Activated CD4-positive, alpha-beta T cell treated with anti-CD3 and anti-CD28 coated beads for 36 hours (primary cell): ENCODE results near the gene MIS12. TPM values are rescaled to one million over a fixed set of nuclear protein-coding genes. Genes with fewer than 3 reads are reported as not detected.
A peak's percentile ranks its signal among the peaks of the same experiment; 100 is the strongest.

Source experiments
- ATAC-seq: fragments of 200-7000 bp; cut with Tn5 transposase; one replicate; pipeline ENCODE4 v1.10.0; 2021; ENCODE audit warnings: mild to moderate bottlenecking, moderate library complexity
- CTCF ChIA-PET: fragments of 350-600 bp; sonication (Branson Sonifier 250); formaldehyde crosslinking; loops from one replicate; lab custom pipeline; 2021; ENCODE audit warnings: antibody characterized with exemption; lab: Charles Lee
- POLR2A ChIA-PET: fragments of 350-600 bp; sonication (Branson Sonifier 250); formaldehyde crosslinking; loops from one replicate; lab custom pipeline; 2021; ENCODE audit warnings: antibody characterized with exemption, inconsistent platforms; lab: Charles Lee
- DNase-seq: peaks from one replicate; pipeline ENCODE4 v3.0.0-alpha.2; 2020
- H3K27ac Mint-ChIP-seq: one replicate; pipeline ENCODE4 v1.8.0; 2021; ENCODE audit warnings: mixed read lengths
- H3K27me3 Mint-ChIP-seq: one replicate; pipeline ENCODE4 v1.8.0; 2021; ENCODE audit warnings: mixed read lengths
- H3K36me3 Mint-ChIP-seq: one replicate; pipeline ENCODE4 v1.8.0; 2021; ENCODE audit warnings: low read depth, mixed read lengths
- H3K4me1 Mint-ChIP-seq: one replicate; pipeline ENCODE4 v1.8.0; 2021; ENCODE audit warnings: mixed read lengths
- H3K4me3 Mint-ChIP-seq: one replicate; pipeline ENCODE4 v1.8.0; 2021; ENCODE audit warnings: mild to moderate bottlenecking, moderate library complexity, mixed read lengths
- H3K9me3 Mint-ChIP-seq: one replicate; pipeline ENCODE4 v1.8.0; 2021; ENCODE audit warnings: low read depth, mixed read lengths
- intact Hi-C, 2 experiments: fragments of 100-400 bp; cut with DNase I in 1 of 2; cut with micrococcal nuclease in 1 of 2; formaldehyde crosslinking; loops; one replicate each; pipeline versions ENCODE4 v1.14.2 to v1.15.1; 2022 to 2024; cut with DNase I, micrococcal nuclease
- total RNA-seq, 2 experiments: library from RNA; stranded (reverse); gene quantifications; one replicate each; pipeline ENCODE4 v1.2.3, GENCODE V29; 2021

The MIS12 gene
- total RNA-seq, 2 experiments from 2014 or later, result 29.4 to 34.4 TPM

DNA sequence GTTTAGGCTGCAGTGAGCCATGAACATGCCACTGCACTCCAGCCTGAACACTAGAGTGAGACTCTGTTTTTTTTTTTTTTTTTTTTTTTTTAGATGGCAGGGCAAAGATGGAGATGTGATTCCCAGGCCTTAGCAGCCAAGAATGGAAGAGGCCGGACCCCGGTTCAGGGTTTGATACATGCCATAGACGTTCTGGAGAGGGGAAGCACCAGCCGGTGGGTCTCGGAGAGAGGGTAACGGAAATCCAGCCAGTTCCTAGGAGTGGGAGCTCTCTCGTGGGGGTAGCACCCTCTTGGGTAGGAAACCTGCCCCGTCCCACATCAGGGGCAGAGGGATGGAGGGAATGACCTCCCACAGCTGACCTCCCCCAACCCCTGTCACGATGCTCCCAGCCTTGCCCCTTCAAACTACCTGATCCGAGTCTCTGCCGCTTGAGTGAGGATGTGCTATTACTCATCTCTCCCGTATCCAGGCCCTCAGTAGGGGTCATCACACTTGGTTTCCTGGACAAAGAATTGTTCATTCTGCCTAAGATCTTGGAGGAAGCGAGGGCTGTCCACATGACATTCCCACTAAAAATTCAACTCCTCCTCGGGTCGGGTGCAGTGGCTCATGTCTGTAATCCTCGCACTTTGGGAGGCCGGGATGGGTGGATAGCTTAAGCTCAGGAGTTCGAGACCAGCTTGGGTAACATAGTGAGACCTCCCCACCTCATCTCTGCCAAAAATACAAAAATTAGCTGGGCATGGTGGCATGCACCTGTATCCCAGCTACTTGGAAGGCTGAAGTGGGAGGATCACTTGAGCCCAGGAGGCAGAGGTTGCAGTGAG is 47.3 kb downstream of the MIS12 start:
- H3K27me3 Mint-ChIP-seq, result no peaks in the 10 kb centered on the region
- intact Hi-C loops, result no loop called here
- ChIA-PET CTCF (no interaction called here), POLR2A (interaction anchor here (0.8 kb wide), 1 partner anchor 11 kb away, joined by 4 read pairs; no protein-coding TSS in a partner anchor)
- H3K4me3 Mint-ChIP-seq, result no peak overlapping the region
- H3K36me3 Mint-ChIP-seq, result peaks cover 21% of the 10 kb centered on the region
- H3K4me1 Mint-ChIP-seq, result no peaks in the 10 kb centered on the region
- no peak overlapping the region for H3K27ac Mint-ChIP-seq
- DNase-seq (no peak), ATAC-seq (no peak)
- no peaks in the 10 kb centered on the region for H3K9me3 Mint-ChIP-seq

DNA sequence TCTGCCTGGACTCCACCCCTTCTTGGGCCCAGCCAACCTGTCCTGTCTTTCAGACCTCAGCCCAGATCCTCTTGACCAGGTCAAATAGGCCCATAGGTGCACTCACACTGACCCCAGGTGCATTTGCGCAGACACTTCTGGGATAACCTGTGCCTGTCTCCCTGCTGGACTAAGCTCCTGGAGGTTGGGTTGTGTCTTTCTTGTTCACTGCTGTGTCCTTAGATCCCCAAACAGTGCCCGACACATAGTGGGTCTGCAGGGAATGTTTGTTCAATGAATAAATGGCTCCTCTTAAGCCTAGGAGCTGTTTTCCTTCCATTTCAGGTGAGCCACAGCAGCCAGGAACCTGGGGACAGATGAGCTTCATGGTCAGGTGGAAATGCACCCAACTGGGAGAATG is 49.1 kb downstream of the MIS12 start:
- DNase-seq (no peak), ATAC-seq (no peak)
- peaks cover 19% of the 10 kb centered on the region for H3K36me3 Mint-ChIP-seq
- H3K4me3 Mint-ChIP-seq, result no peak overlapping the region
- ChIA-PET POLR2A (no interaction called here), CTCF (interaction anchor here (0.6 kb wide), 1 partner anchor 128 kb away, joined by 3 read pairs; no protein-coding TSS in a partner anchor)
- no peaks in the 10 kb centered on the region for H3K9me3 Mint-ChIP-seq
- no peaks in the 10 kb centered on the region for H3K4me1 Mint-ChIP-seq
- H3K27ac Mint-ChIP-seq, result no peak overlapping the region
- intact Hi-C loops, result no loop called here
- H3K27me3 Mint-ChIP-seq, result no peaks in the 10 kb centered on the region

DNA sequence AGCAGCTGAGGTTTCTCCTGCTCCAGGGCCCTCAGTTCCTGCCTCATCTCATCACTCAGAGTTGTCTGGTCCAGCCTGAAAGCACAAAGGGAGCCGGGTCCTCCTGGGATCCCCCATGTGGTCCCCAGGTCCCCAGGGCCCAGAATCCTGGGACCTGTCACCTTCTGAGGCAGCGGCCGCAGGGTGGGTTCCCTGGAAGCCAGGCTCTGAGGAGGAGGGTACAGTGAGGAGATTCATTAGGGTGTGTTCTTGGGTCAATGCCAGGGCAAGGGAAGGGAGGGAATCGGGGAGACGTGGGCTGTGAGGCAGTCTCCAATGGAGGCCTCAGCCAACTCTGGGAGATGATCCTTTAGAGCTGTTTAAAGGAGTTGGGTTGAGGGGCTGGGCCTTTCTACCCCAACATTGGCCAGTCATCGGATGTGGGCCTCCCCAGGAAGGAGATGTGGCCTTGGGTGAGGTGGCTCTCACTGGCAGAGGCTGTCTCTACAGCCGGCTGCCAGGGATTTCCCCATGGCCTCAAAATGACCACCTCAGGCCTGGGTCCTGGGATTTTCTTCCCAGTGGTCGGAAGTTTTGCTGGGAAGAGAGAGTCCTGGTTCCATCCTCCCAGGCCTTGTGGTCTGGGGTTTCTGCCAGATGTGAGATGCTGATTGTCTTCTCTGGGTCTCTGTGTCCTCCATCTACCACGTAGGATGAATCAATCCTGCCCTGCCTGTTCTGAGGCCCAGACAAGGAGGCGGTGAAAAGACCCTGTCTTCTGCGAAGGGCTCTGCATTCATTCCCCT is 50.7 kb downstream of the MIS12 start:
- H3K4me3 Mint-ChIP-seq, result no peak overlapping the region
- intact Hi-C loops, result no loop called here
- DNase-seq (no peak), ATAC-seq (no peak)
- no peaks in the 10 kb centered on the region for H3K9me3 Mint-ChIP-seq
- H3K36me3 Mint-ChIP-seq, result peaks cover 19% of the 10 kb centered on the region
- ChIA-PET CTCF (no interaction called here), POLR2A (no interaction called here)
- H3K27me3 Mint-ChIP-seq, result no peaks in the 10 kb centered on the region
- no peaks in the 10 kb centered on the region for H3K4me1 Mint-ChIP-seq
- H3K27ac Mint-ChIP-seq, result peak overlapping the region; percentile 47

DNA sequence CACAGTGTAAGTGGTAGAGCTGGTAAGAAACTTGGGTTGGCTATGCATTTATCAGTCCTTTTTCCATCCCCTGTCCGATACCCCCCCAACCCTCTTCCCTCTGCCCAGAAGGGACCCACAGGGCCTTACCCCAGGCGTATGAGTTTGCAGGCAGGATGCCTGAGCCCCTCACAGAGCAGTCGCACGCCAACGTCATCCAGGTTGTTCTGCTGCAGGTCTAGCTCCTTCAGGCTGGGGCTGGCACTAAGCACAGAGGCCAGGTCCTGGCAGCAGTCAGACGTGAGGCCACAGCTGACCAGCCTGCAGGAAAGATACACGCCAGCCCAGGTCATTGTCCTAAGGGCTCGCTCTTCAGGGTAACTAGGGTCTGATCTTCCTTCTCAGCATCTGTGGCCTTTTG is 52.9 kb downstream of the MIS12 start:
- CTCF ChIA-PET, result no interaction called here
- Mint-ChIP-seq H3K4me3 (no peak overlapping the region), H3K9me3 (no peaks in the 10 kb centered on the region), H3K36me3 (peaks cover 23% of the 10 kb centered on the region), H3K4me1 (peaks cover 3% of the 10 kb centered on the region), H3K27ac (no peak overlapping the region), H3K27me3 (no peaks in the 10 kb centered on the region)
- ATAC-seq, result no peak
- intact Hi-C loops, result no loop called here
- POLR2A ChIA-PET, result interaction anchor here (0.6 kb wide), 1 partner anchor 10 kb away, joined by 4 read pairs; no protein-coding TSS in a partner anchor
- DNase-seq, result no peak

DNA sequence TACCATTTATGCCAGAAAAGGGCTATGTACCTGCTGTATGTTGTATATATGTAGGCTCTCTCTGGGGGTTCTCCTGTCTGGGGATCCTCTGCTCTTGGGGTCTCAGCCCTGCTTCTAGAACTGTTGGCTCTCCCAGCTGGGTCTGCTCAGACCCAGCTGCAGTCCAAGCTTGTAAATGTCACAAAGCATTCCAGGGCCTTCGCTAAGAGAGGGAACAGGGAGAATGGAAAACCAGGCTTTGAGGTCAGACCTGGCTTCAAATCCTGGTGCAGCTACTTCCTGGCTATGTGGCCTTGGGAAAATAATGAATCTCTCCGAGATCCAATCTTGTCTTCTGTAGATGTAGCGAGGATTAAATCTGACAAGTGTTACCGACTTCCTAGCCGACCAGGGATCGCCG is 54.0 kb downstream of the MIS12 start:
- CTCF ChIA-PET, result no interaction called here
- H3K36me3 Mint-ChIP-seq, result peaks cover 23% of the 10 kb centered on the region

More for the DNA sequence above, 54.0 kb downstream of the MIS12 start:
- DNase-seq (no peak), ATAC-seq (no peak)
- Mint-ChIP-seq H3K27ac (no peak overlapping the region), H3K9me3 (no peaks in the 10 kb centered on the region), H3K4me1 (peaks cover 3% of the 10 kb centered on the region), H3K27me3 (no peaks in the 10 kb centered on the region), H3K4me3 (no peak overlapping the region)
- intact Hi-C loops, result no loop called here
- POLR2A ChIA-PET, result no interaction called here

Other genes starting within 250 kb of the MIS12 start
- gene RABEP1, start 204.3 kb upstream of the MIS12 start, total RNA-seq, result 10 to 100 TPM; 60.4 to 66.2 TPM
- 100 to 1,000 TPM; 135 to 199 TPM for gene NUP88, start 66.9 kb upstream of the MIS12 start, total RNA-seq
- 10 to 100 TPM; 44.9 to 57.3 TPM for gene RPAIN, start 66.4 kb upstream of the MIS12 start, total RNA-seq
- gene C1QBP, start 47.4 kb upstream of the MIS12 start, total RNA-seq, result 100 to 1,000 TPM; 432 to 457 TPM
- 10 to 100 TPM; 27.2 to 34.8 TPM for gene DHX33, start 17.6 kb upstream of the MIS12 start, total RNA-seq
- 10 to 100 TPM; 47.7 to 54.9 TPM for gene DERL2, start 388 bp upstream of the MIS12 start, total RNA-seq
- 10 to 100 TPM; 31.2 to 34.0 TPM for gene NLRP1, start 97.9 kb downstream of the MIS12 start, total RNA-seq